GM19397 (cell line): ENCODE data around the gene CTTNBP2.

Experiments used
- ATAC-seq: cut with Tn5 transposase; IDR thresholded peaks from one replicate; pipeline ENCODE4 v1.9.1; 2021; ENCODE audit warnings: mild to moderate bottlenecking, moderate library complexity; ENCODE audit not compliant: unreplicated experiment

Gene CTTNBP2

DNA sequence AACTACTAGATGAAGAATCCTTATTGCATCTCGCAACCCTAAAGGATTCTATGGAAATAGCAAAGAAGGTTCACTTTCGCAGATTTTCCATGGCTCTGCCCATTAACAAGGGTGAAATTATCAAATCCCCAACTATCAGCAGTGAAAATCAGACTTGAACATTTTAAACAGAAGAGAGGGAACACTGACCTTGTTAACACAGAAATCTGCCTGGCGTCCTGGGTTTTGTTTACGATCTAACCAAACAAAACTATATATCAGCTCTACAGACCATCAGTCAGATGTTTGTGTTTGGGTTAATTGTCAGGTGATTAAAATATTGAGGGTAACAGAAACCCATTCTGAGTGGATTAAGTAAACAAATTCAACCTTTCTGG is 1.9 kb downstream of the CTTNBP2 start:
- ATAC-seq, result no peak

DNA sequence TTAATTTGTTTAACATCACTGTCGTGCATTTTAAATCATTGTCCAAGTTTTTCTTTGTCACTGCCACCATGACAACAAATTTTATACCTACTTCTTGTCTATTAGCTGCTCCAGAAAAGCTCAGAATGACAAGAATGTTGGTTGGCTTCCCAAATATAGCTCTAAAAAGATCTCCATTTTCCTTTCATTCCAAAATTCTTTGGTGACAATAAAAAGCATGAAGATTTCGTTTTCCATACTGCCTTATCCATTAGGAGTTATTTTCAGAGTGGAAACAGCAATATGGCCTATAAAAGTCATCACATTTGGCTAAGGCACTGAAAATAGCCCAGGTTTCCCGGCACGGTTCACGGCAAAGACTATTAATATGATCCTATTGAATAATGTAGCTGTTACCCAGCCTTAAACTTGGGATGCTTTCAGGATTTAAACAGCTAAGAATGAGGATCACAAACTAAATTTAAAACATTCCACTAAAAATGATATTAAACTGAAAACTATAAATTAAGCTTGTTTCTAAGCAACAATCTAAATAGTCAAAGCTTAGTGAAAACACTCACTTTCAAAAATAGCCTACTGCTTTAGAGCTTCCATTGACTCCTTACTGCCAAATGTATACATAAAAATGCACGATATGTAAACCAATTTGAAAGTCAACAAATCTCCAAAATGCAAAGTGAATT is 2.7 kb downstream of the CTTNBP2 start:
- no peak for ATAC-seq

DNA sequence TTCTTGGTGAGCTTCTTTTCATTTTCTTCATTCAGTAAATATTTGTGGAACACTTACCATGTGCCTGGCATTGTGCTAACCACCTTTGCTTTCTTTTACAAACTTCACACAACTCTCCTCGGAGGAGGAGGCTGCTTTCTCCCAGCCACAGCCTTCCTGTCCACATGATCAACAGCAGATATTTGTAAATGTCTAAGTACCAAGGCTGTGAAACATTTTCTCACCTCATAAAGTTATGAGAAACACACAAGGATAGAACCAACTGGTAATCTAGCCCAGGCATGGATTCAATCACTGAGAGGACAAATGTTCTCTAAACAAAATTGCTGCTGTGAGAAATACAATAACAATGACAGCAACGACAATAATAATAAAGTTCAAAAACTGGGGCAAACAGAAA is 3.9 kb downstream of the CTTNBP2 start:
- no peak for ATAC-seq

DNA sequence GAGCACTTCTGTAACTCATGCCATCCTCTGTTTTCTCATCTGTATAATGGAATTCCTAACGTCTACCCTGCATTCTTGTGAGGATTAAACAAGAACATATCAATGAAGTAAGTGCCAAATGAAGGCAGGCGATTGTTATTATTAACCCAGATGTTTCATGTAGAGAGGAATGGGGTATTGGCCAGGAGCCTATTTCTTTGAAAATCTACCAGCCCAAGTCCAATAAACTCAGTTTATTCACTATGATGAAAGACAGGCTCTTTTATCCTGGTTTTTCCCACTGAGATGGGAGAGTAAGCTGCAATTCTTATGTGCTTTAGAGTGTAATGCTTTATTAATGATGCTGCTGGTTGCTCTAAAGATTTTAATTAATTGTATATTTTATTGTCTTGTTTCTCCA is 9.6 kb downstream of the CTTNBP2 start:
- no peak for ATAC-seq

GRCh38 chr7:117862378-117862777 is 10.9 kb downstream of the CTTNBP2 start:
- no peak for ATAC-seq

GRCh38 chr7:117859246-117859812 is 13.9 kb downstream of the CTTNBP2 start:
- no peak for ATAC-seq

GRCh38 chr7:117858712-117859111 is 14.5 kb downstream of the CTTNBP2 start:
- no peak for ATAC-seq

GRCh38 chr7:117857718-117858117 is 15.5 kb downstream of the CTTNBP2 start:
- no peak for ATAC-seq

GRCh38 chr7:117856196-117856595 is 17.0 kb downstream of the CTTNBP2 start:
- ATAC-seq, result no peak

- ATAC-seq, result no peak
Observed at GRCh38 chr7:117854186-117854585, 19.1 kb downstream of the CTTNBP2 start.

GRCh38 chr7:117848941-117849340 is 24.3 kb downstream of the CTTNBP2 start:
- ATAC-seq, result no peak

GRCh38 chr7:117844678-117845077 is 28.6 kb downstream of the CTTNBP2 start:
- ATAC-seq, result peak; percentile 56

DNA sequence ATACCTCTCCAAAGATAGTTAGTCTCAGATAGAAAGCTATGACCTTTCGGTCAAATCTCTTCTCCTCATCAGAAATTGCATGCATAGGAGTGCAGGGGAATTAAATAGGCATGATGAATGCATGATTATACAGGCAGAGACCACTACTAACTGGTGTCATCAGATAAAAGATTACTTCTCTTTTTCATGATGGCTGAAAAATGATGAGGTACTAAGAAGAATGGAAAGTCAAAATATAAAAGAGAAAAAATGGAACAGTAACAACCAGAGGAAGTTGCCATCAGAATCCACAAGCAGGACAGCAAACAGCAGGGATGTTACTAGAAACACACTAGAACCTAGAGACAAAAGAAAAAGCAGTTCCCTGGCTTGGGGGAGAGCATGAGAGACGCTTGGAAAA is 31.6 kb downstream of the CTTNBP2 start:
- no peak for ATAC-seq

DNA sequence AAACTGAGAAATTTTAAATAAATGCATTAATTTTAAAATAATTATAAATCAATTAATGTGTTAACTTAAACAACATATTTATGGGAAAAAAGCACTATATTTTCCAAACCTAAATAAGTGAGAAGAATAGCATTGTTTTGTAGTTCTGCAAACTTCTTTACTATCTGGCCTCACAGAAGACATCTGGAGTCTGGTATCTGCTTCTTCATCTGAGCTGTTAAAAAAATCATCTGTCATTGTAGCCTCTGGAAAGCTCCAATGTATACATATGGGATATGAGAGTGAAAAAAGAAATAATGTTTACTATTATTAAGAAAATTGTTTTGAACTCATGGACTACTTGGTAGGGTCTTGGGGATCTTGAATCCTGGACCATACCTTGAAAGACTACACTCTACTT is 32.2 kb downstream of the CTTNBP2 start:
- no peak for ATAC-seq

- ATAC-seq, result peak; percentile 61
Observed at GRCh38 chr7:117839507-117839906, 33.7 kb downstream of the CTTNBP2 start.

GRCh38 chr7:117837841-117838240 is 35.4 kb downstream of the CTTNBP2 start:
- peak; percentile 97 for ATAC-seq

- no peak for ATAC-seq
Observed at GRCh38 chr7:117835016-117835664, 38.1 kb downstream of the CTTNBP2 start.

GRCh38 chr7:117830422-117830954 is 42.8 kb downstream of the CTTNBP2 start:
- no peak for ATAC-seq

- ATAC-seq, result no peak
Observed at GRCh38 chr7:117829450-117830117, 43.7 kb downstream of the CTTNBP2 start.

DNA sequence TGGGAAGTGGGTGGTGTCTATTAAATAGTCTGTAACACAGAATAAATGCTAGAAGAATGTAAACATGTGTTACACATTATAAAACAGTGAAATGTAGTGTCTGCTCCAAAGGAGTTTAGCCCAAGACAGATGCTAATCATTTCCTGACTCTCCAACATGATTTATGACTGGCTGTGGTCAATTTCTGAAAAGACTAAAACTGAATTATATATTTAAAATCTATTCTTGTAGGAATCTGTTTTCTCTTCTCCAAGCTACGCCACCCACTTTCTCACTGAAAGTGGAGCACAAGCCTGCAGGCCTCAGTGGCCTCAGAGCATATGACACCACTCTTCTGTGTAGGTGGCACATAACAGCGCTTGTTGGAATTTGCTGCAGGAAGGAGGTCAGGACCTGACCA is 44.4 kb downstream of the CTTNBP2 start:
- no peak for ATAC-seq

GRCh38 chr7:117827862-117828261 is 45.4 kb downstream of the CTTNBP2 start:
- no peak for ATAC-seq

- ATAC-seq, result no peak
Observed at GRCh38 chr7:117825132-117825531, 48.1 kb downstream of the CTTNBP2 start.
